Measurements from ENCODE around the gene TPRKB.
"Not testable (repeated sequence)": the region's sequence is repeated elsewhere in the genome, so short reads cannot be mapped to it uniquely, and the experiment has no call there.

TPRKB gene

GRCh38 chr2:73700131-73700611, 37.0 kb downstream of the TPRKB start:
- no peak for DNase-seq (ENCODE audit: low read depth in 2 of 2)

GRCh38 chr2:73699437-73699836, 37.7 kb downstream of the TPRKB start:
- DNase-seq (ENCODE audit: low read depth in 2 of 2), result no peak

GRCh38 chr2:73698101-73698500, 39.0 kb downstream of the TPRKB start:
- DNase-seq (ENCODE audit: low read depth in 2 of 2), result no peak

DNA sequence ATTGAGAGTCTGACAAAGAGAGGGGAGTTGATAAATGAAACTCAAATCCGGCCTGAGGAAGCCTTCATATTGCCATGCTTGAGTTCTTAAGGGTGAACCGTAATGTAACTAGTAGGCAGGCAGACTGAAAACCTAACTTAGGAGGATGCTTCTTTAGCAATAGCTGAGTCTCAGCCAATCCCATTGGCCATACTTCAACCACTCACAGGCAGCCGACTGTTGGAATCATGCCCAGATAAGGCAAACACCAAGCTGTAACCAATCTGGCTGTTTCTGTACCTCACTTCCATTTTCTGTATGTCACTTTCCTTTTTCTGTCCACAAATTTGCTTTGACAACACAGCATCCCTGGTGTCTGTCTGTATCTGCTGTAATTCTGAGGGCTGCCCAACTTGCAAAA, 39.5 kb downstream of the TPRKB start:
- no peak for DNase-seq (ENCODE audit: low read depth in 2 of 2)

- DNase-seq (ENCODE audit: low read depth in 2 of 2), result not testable (repeated sequence)
Observed at GRCh38 chr2:73696985-73697384, 40.2 kb downstream of the TPRKB start.

DNA sequence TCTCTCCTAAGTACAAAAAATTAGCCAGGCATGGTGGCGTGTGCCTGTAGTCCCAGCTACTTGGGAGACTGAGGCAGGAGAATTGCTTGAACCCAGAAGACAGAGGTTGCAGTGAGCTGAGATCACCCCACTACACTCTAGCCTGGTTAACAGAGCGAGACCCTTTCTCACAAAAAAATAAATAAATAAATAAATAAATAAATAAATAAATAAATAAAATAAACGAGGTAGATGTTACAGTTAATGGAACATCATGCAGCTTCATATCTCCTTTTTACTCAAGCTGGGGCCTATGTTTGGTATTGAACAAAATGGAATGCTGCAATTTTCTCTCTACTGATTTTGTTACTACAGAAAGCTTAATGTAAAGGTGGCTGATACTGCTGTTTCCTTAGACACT, 40.6 kb downstream of the TPRKB start:
- not testable (repeated sequence) for DNase-seq (ENCODE audit: low read depth in 2 of 2)

- peak in 1 of 2 donors; percentile 2 for DNase-seq (ENCODE audit: low read depth in 2 of 2)
Observed at GRCh38 chr2:73690372-73691088, 46.6 kb downstream of the TPRKB start.

- DNase-seq (ENCODE audit: low read depth in 2 of 2), result not testable (repeated sequence)
Observed at GRCh38 chr2:73688494-73688893, 48.7 kb downstream of the TPRKB start.

DNA sequence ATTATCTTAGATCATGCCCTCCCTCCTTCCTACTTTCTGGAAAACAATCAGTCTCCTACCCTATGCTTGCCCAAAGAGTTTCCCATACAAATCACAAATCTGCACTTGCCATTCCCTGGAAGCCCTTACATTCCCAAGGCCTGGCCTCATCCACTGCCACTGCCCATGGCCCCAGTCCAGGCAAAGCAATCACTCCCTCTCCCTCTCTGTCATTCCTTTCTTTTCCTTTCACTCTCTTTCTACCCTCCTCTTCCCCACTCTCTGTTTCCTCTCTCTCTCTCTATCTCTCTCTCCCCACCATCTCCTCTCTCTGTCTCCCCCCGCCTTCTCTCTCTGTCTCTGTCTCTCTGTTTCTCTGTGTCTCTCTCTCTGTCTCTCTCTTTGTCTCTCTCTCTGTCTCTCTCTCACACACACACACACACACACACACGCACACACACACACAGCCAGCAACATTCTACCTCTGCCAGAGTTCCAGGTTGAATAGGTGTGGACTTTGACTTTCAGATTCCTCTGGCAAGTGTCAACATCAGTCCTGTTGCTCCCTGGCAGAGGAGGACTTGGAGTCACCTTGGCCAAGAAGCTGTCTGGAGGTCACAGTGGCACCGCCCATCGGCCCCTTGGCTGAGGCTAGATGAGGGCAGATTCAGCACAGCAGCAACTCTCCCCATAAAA, 51.2 kb downstream of the TPRKB start:
- no peak for DNase-seq (ENCODE audit: low read depth in 2 of 2)

GRCh38 chr2:73684905-73685304, 52.2 kb downstream of the TPRKB start:
- not testable (repeated sequence) for DNase-seq (ENCODE audit: low read depth in 2 of 2)

DNA sequence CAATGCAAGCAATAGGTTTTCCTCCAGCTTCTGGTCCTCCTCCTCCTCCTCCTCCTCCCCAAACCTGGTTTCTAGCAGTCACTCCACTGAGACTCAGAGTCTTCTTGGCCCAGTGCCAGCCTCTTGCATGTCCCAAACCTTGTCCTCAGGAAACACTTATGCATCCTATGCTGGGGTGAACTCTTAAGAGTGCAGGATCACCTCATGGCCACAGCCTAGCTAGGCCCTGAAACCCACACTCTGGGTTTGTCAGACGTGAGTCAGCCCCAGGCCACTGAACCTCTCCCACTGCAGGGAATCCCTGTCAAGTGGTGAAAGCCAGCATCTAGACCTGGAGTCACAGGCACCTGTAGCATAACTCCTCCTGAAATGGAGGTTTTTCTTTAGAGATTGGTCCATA, 52.8 kb downstream of the TPRKB start:
- DNase-seq (ENCODE audit: low read depth in 2 of 2), result not testable (repeated sequence)

GRCh38 chr2:73679951-73680571, 57.1 kb downstream of the TPRKB start:
- peak in 1 of 2 donors; percentile 7 for DNase-seq (ENCODE audit: low read depth in 2 of 2)

All from activated CD4-positive, alpha-beta T cell treated with anti-CD3 and anti-CD28 coated beads for 24 hours (primary cell).